ENCODE data around the gene XPO4.

- TF ChIP-seq SAP30 (IDR thresholded peaks at IDR 0.05; ENCODE audit: insufficient read depth, insufficient replicate concordance, low read length) (no peak), RAD21 (IDR thresholded peaks at IDR 0.05 in 1 of 2, conservative IDR thresholded peaks at IDR 0.05 in 1 of 2; ENCODE audit: low read depth in 2 of 2, low read length in 2 of 2) (no peak), TEAD4 (IDR thresholded peaks at IDR 0.05; ENCODE audit: low read depth, low read length) (no peak)
These were observed 173.8 kb downstream of the XPO4 start for GRCh38 chr13:20728579-20729311.
